CD4-positive, CD25-positive, alpha-beta regulatory T cell (primary cell): ENCODE results near the gene PATJ. TPM values are rescaled to one million over a fixed set of nuclear protein-coding genes. Genes with fewer than 3 reads are reported as not detected.

Source experiments
- ATAC-seq, 2 donors: fragments of 150-1000 bp; cut with Tn5 transposase; one replicate each; pipeline ENCODE4 v1.10.0; 2021; ENCODE audit warnings: low read depth in 2 of 2, moderate number of reproducible peaks in 2 of 2, moderate library complexity in 1 of 2
- DNase-seq, 3 donors: peaks; one replicate each; pipeline versions ENCODE4 v3.0.0 to v3.0.0-alpha.2; 2012 to 2022; ENCODE audit warnings: mixed read lengths in 1 of 3
- H3K27ac ChIP-seq: one replicate; pipeline ENCODE4 v1.7.0; 2013; ENCODE audit warnings: mild to moderate bottlenecking, low read length; ENCODE audit not compliant: insufficient read depth, poor library complexity, severe bottlenecking
- H3K27me3 ChIP-seq: one replicate; pipeline ENCODE4 v1.7.0; 2013; ENCODE audit warnings: low read length; ENCODE audit not compliant: control insufficient read depth, insufficient read depth
- H3K36me3 ChIP-seq: one replicate; pipeline ENCODE4 v1.7.0; 2013; ENCODE audit warnings: mild to moderate bottlenecking, low read length, moderate library complexity; ENCODE audit not compliant: control insufficient read depth, insufficient read depth
- H3K4me1 ChIP-seq: 2 replicates; pipeline ENCODE4 v1.7.0; 2013; ENCODE audit warnings: mild to moderate bottlenecking, low read length; ENCODE audit not compliant: insufficient read depth, control insufficient read depth, poor library complexity, severe bottlenecking
- H3K4me3 ChIP-seq: one replicate; pipeline ENCODE4 v1.7.0; 2013; ENCODE audit warnings: low read depth, mild to moderate bottlenecking, low read length, moderate library complexity
- H3K9me3 ChIP-seq, 2 experiments: 1 replicate in 1 of 2; 2 replicates in 1 of 2; pipeline ENCODE4 v1.7.0; 2013; ENCODE audit warnings: low read length in 2 of 2, mild to moderate bottlenecking in 1 of 2, moderate library complexity in 1 of 2; ENCODE audit not compliant: control insufficient read depth in 2 of 2
- H3K27ac Mint-ChIP-seq, 3 donors: one replicate each; pipeline ENCODE4 v1.8.0; 2020 to 2022; ENCODE audit warnings: mild to moderate bottlenecking in 3 of 3, mixed read lengths in 3 of 3, moderate library complexity in 2 of 3
- H3K27me3 Mint-ChIP-seq: one replicate; pipeline ENCODE4 v1.8.0; 2022; ENCODE audit warnings: mild to moderate bottlenecking, mixed read lengths
- H3K36me3 Mint-ChIP-seq: one replicate; pipeline ENCODE4 v1.8.0; 2020; ENCODE audit warnings: mixed read lengths
- H3K4me1 Mint-ChIP-seq, 4 donors: one replicate each; pipeline ENCODE4 v1.8.0; 2020 to 2022; ENCODE audit warnings: mixed read lengths in 4 of 4, mild to moderate bottlenecking in 1 of 4
- H3K4me3 Mint-ChIP-seq, 4 donors: one replicate each; pipeline ENCODE4 v1.8.0; 2020 to 2022; ENCODE audit warnings: mild to moderate bottlenecking in 4 of 4, mixed read lengths in 4 of 4, moderate library complexity in 3 of 4
- H3K9me3 Mint-ChIP-seq, 7 donors: one replicate each; pipeline ENCODE4 v1.8.0; 2020 to 2022; ENCODE audit warnings: mixed read lengths in 7 of 7, mild to moderate bottlenecking in 3 of 7, moderate library complexity in 2 of 7
- polyA plus RNA-seq, 4 donors: library from polyadenylated mRNA; unstranded; fragments of 300-500 nt; fragmentation: Illumina TruSeq; gene quantifications; one replicate each; pipeline ENCODE4 v1.2.3, GENCODE V29; 2021
- total RNA-seq: library from RNA; stranded (reverse); gene quantifications from one replicate; pipeline ENCODE4 v1.2.3, GENCODE V29; 2022

PATJ gene
- total and polyA plus RNA-seq, 5 donors from 2014 or later: 8.6 to 49.2 (median 15.9) TPM

DNA sequence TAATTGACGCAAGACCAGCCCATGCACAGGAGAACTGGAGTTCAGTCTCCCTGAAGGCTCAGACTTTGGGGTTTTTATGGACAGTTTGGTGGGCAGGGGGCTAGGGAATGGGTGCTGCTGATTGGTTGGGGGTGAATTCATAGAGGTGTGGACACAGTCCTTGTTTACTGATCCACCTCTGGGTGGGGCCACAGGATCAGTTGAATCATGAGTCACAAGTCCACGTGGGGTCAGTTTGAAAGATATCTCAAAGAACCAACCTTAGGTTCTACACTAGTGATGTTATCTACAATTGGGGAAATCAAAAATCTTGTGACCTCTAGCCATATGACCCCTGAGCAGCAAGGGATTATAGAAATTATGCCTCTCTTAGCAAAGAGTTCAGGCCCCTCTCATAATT is 324.4 kb downstream of the PATJ start:
- Mint-ChIP-seq H3K27ac (no peak overlapping the region), H3K4me3 (no peak overlapping the region), H3K27me3 (no peaks in the 10 kb centered on the region), H3K36me3 (peaks cover 37% of the 10 kb centered on the region), H3K4me1 (peaks cover 0 to 5% (median 2%) of the 10 kb centered on the region in 4 donors), H3K9me3 (peaks cover 0 to 2% (median 1%) of the 10 kb centered on the region in 7 donors)
- no peak overlapping the region for H3K27ac ChIP-seq
- H3K9me3 ChIP-seq: peaks cover 0 to 2% of the 10 kb centered on the region in 2 experiments
- no peaks in the 10 kb centered on the region for H3K27me3 ChIP-seq
- DNase-seq (no peak), ATAC-seq (no peak)
- peaks cover 2% of the 10 kb centered on the region for H3K36me3 ChIP-seq
- no peak overlapping the region for H3K4me3 ChIP-seq
- no peaks in the 10 kb centered on the region for H3K4me1 ChIP-seq

DNA sequence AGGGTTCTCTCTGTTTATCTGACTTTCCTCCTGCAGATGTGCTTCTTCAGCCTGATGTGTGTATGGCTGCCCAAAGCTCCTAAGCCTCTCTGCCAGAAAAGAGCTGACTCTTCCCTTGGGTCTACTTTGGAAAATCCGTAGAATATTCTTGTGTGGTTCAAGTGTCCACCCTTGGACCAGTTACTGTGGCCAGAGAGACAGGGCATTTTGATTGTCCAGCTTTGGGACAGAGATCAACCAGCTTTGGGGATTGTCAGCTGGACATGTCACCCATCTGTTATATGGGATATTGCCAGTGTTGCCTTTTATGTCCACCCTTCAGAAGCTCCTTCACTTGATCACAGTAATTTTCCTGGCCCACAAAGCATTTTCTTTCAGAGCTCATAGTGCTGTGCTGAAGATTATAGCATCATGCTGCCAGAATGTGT is 326.1 kb downstream of the PATJ start:
- Mint-ChIP-seq H3K4me3 (no peak overlapping the region), H3K27ac (peak overlapping the region in 1 of 3 donors; percentile 56), H3K27me3 (no peaks in the 10 kb centered on the region), H3K4me1 (peaks cover 0 to 5% (median 2%) of the 10 kb centered on the region in 4 donors), H3K9me3 (peaks cover 0 to 2% (median 1%) of the 10 kb centered on the region in 7 donors), H3K36me3 (peaks cover 30% of the 10 kb centered on the region)
- Histone ChIP-seq H3K4me1 (no peaks in the 10 kb centered on the region), H3K36me3 (peaks cover 2% of the 10 kb centered on the region), H3K9me3 (peaks cover 0 to 2% of the 10 kb centered on the region in 2 experiments), H3K27me3 (no peaks in the 10 kb centered on the region), H3K27ac (no peak overlapping the region), H3K4me3 (no peak overlapping the region)
- DNase-seq: no peak
- no peak for ATAC-seq

GRCh38 chr1:62068978-62069377 is 326.7 kb downstream of the PATJ start:
- peaks cover 0 to 2% (median 1%) of the 10 kb centered on the region in 7 donors for H3K9me3 Mint-ChIP-seq
- Histone ChIP-seq H3K4me1 (no peaks in the 10 kb centered on the region), H3K27ac (no peak overlapping the region), H3K27me3 (no peaks in the 10 kb centered on the region), H3K4me3 (no peak overlapping the region), H3K9me3 (peaks cover 0 to 2% of the 10 kb centered on the region in 2 experiments), H3K36me3 (peaks cover 2% of the 10 kb centered on the region)
- peaks cover 25% of the 10 kb centered on the region for H3K36me3 Mint-ChIP-seq
- H3K4me1 Mint-ChIP-seq: peaks cover 0 to 5% (median 0%) of the 10 kb centered on the region in 4 donors
- no peak overlapping the region for H3K4me3 Mint-ChIP-seq
- no peak for DNase-seq
- H3K27me3 Mint-ChIP-seq: no peaks in the 10 kb centered on the region
- H3K27ac Mint-ChIP-seq: no peak overlapping the region
- no peak for ATAC-seq

DNA sequence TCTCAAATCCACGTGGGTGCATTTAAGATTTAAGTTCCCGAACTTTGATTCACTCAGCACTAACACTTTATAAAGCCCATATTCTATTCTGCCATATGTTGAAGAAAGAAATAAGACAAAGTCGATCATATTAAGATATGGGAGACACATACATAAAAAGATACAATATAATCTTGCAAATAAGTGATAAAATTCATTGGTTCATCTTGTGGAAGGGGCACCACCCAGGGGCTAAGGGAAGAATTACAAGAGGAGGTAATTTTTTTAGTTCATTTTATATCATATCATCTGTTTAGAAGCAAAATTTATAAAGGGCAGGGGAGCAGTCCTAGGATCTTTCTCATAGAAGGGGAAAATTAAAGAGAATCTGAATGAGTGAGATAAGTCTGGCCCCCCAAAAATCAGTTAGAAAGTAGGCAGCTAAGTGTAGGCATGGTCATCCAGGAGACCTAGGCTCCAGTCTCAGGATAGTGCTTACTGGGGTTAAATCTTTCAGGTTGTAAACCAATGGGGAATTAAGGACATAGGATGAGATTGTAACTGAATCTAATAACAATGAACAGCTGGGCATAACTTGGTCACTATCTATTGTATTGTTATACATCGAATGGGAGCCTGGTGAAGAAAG is 328.2 kb downstream of the PATJ start:
- Histone ChIP-seq H3K27me3 (no peaks in the 10 kb centered on the region), H3K4me1 (no peaks in the 10 kb centered on the region), H3K27ac (no peak overlapping the region), H3K4me3 (no peak overlapping the region), H3K36me3 (no peaks in the 10 kb centered on the region), H3K9me3 (peaks cover 0 to 2% of the 10 kb centered on the region in 2 experiments)
- no peak for ATAC-seq
- Mint-ChIP-seq H3K27ac (peak overlapping the region in 1 of 3 donors; percentile 42), H3K27me3 (no peaks in the 10 kb centered on the region), H3K4me3 (no peak overlapping the region), H3K9me3 (peaks cover 0 to 2% (median 1%) of the 10 kb centered on the region in 7 donors), H3K4me1 (peaks cover 0 to 5% (median 2%) of the 10 kb centered on the region in 4 donors), H3K36me3 (peaks cover 13% of the 10 kb centered on the region)
- DNase-seq: peak in 1 of 3 donors; percentile 21

DNA sequence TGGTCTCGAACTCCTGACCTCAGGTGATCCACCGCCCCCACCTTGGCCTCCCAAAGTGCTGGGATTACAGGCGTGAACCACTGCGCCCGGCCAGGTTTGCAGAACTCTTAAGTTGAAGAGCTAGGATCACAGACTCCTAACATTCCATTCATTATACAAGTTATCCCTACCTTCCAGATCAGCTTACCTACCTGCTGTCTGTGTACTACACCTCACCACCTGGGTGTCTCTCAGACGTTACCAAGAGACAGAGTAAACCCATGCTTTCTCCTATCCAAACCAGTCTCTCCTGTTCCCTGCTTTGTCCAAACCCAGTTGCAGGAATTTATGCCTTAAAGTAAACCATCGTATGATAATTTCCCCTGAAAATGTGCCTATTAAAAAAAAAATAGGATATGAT is 329.4 kb downstream of the PATJ start:
- H3K4me3 ChIP-seq: no peak overlapping the region
- H3K36me3 Mint-ChIP-seq: peaks cover 5% of the 10 kb centered on the region
- no peaks in the 10 kb centered on the region for H3K36me3 ChIP-seq
- no peaks in the 10 kb centered on the region for H3K9me3 ChIP-seq
- no peaks in the 10 kb centered on the region for H3K27me3 Mint-ChIP-seq
- DNase-seq (no peak), ATAC-seq (no peak)
- H3K27ac Mint-ChIP-seq: no peak overlapping the region
- no peaks in the 10 kb centered on the region for H3K27me3 ChIP-seq
- H3K4me1 Mint-ChIP-seq: peaks cover 0 to 4% (median 0%) of the 10 kb centered on the region in 4 donors
- no peaks in the 10 kb centered on the region for H3K4me1 ChIP-seq
- no peak overlapping the region for H3K27ac ChIP-seq
- no peak overlapping the region for H3K4me3 Mint-ChIP-seq
- peaks cover 0 to 2% (median under 1%) of the 10 kb centered on the region in 7 donors for H3K9me3 Mint-ChIP-seq

GRCh38 chr1:62076286-62076685 is 334.0 kb downstream of the PATJ start:
- no peak overlapping the region for H3K27ac ChIP-seq
- no peaks in the 10 kb centered on the region for H3K9me3 ChIP-seq
- no peaks in the 10 kb centered on the region for H3K4me1 ChIP-seq
- no peaks in the 10 kb centered on the region for H3K27me3 ChIP-seq
- Mint-ChIP-seq H3K36me3 (peaks cover 9% of the 10 kb centered on the region), H3K27me3 (no peaks in the 10 kb centered on the region), H3K27ac (no peak overlapping the region), H3K9me3 (no peaks in the 10 kb centered on the region), H3K4me3 (no peak overlapping the region), H3K4me1 (peaks cover 0 to 4% (median 0%) of the 10 kb centered on the region in 4 donors)
- ATAC-seq (no peak), DNase-seq (no peak)
- no peak overlapping the region for H3K4me3 ChIP-seq
- peaks cover 8% of the 10 kb centered on the region for H3K36me3 ChIP-seq

DNA sequence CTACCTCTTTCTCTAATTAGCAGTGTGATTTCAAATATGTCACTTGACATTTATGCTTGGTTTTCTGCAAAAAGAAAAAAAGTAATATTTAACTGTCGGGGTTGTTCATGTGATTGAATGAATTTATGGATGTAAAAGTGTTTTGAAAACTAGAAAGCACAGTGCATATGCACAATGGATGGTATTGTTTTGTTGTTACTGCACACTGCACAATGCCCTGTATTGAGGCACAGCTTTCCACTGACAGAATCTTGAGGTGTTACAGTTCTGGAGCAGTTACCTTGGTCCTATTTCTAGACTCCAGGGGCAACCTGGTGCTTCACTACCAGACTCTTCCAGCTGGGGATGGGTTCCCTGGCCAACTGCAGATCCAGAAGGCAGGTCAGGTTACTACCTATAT is 335.5 kb downstream of the PATJ start:
- Histone ChIP-seq H3K4me3 (no peak overlapping the region), H3K9me3 (no peaks in the 10 kb centered on the region), H3K36me3 (peaks cover 8% of the 10 kb centered on the region), H3K4me1 (no peaks in the 10 kb centered on the region), H3K27ac (no peak overlapping the region), H3K27me3 (no peaks in the 10 kb centered on the region)
- DNase-seq (no peak), ATAC-seq (no peak)
- H3K36me3 Mint-ChIP-seq: peaks cover 9% of the 10 kb centered on the region
- peaks cover 0 to 4% (median 0%) of the 10 kb centered on the region in 4 donors for H3K4me1 Mint-ChIP-seq
- H3K4me3 Mint-ChIP-seq: no peak overlapping the region
- no peaks in the 10 kb centered on the region for H3K9me3 Mint-ChIP-seq
- H3K27me3 Mint-ChIP-seq: no peaks in the 10 kb centered on the region
- H3K27ac Mint-ChIP-seq: no peak overlapping the region
